Measurements from ENCODE around the gene PKD2L2. TPM values are rescaled to one million over a fixed set of nuclear protein-coding genes. Genes with fewer than 3 reads are reported as not detected.

Gene PKD2L2
- polyA plus RNA-seq, 1 donor from 2014 or later: not detected

DNA sequence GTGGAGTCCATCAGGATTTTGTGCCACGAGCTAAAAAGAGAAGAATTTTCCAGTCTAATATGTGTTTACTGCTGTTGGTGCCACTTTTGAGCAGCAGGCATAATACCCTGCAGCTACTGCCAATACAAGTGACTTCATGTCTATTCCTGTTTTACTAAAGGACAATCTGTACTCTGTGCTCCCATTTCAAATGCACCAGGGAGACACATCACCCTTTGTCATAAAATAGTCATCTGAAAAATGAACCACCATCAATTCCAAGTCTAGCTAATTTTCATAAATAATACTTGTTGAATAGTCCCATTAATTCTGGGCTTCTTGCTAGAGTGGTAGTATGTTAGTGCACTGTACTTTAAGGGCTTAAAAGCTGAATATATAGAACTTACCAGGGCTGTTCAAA is 8.9 kb upstream of the PKD2L2 start:
- Histone ChIP-seq H3F3A (ENCODE audit: insufficient read depth, low read length, poor library complexity, severe bottlenecking) (no peaks in the 10 kb centered on the region), H3K27me3 (ENCODE audit: insufficient read depth, low read depth, low read length) (no peaks in the 10 kb centered on the region), H3K36me3 (ENCODE audit: insufficient read depth, low read length) (no peaks in the 10 kb centered on the region), H3K9me3 (ENCODE audit: low read length) (no peaks in the 10 kb centered on the region), H3K9ac (ENCODE audit: low read length) (no peak overlapping the region), H3K4me2 (ENCODE audit: low read length) (no peak overlapping the region), H3K79me2 (replicated peaks; ENCODE audit: insufficient read depth, low read length) (no peaks in the 10 kb centered on the region), H3K27ac (ENCODE audit: low read length) (no peak overlapping the region), H3K4me3 (ENCODE audit: low read length) (no peak overlapping the region), H4K20me1 (ENCODE audit: insufficient read depth) (no peaks in the 10 kb centered on the region), H2AFZ (ENCODE audit: low read depth, low read length) (no peak overlapping the region), H3K9me2 (ENCODE audit: insufficient read depth, low read length) (no peaks in the 10 kb centered on the region)
- TF ChIP-seq, protein P1, sequence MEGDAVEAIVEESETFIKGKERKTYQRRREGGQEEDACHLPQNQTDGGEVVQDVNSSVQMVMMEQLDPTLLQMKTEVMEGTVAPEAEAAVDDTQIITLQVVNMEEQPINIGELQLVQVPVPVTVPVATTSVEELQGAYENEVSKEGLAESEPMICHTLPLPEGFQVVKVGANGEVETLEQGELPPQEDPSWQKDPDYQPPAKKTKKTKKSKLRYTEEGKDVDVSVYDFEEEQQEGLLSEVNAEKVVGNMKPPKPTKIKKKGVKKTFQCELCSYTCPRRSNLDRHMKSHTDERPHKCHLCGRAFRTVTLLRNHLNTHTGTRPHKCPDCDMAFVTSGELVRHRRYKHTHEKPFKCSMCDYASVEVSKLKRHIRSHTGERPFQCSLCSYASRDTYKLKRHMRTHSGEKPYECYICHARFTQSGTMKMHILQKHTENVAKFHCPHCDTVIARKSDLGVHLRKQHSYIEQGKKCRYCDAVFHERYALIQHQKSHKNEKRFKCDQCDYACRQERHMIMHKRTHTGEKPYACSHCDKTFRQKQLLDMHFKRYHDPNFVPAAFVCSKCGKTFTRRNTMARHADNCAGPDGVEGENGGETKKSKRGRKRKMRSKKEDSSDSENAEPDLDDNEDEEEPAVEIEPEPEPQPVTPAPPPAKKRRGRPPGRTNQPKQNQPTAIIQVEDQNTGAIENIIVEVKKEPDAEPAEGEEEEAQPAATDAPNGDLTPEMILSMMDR (IDR thresholded peaks at IDR 0.05; ENCODE audit: poor library complexity, severe bottlenecking): no peak
- TF ChIP-seq, protein P2, sequence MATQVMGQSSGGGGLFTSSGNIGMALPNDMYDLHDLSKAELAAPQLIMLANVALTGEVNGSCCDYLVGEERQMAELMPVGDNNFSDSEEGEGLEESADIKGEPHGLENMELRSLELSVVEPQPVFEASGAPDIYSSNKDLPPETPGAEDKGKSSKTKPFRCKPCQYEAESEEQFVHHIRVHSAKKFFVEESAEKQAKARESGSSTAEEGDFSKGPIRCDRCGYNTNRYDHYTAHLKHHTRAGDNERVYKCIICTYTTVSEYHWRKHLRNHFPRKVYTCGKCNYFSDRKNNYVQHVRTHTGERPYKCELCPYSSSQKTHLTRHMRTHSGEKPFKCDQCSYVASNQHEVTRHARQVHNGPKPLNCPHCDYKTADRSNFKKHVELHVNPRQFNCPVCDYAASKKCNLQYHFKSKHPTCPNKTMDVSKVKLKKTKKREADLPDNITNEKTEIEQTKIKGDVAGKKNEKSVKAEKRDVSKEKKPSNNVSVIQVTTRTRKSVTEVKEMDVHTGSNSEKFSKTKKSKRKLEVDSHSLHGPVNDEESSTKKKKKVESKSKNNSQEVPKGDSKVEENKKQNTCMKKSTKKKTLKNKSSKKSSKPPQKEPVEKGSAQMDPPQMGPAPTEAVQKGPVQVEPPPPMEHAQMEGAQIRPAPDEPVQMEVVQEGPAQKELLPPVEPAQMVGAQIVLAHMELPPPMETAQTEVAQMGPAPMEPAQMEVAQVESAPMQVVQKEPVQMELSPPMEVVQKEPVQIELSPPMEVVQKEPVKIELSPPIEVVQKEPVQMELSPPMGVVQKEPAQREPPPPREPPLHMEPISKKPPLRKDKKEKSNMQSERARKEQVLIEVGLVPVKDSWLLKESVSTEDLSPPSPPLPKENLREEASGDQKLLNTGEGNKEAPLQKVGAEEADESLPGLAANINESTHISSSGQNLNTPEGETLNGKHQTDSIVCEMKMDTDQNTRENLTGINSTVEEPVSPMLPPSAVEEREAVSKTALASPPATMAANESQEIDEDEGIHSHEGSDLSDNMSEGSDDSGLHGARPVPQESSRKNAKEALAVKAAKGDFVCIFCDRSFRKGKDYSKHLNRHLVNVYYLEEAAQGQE (IDR thresholded peaks at IDR 0.05; ENCODE audit: borderline replicate concordance): no peak
- no peak for TF ChIP-seq EZH2 (IDR thresholded peaks at IDR 0.05; ENCODE audit: borderline replicate concordance, insufficient read depth, low read length, poor library complexity, severe bottlenecking)
- no peak for TF ChIP-seq POLR2AphosphoS5 (IDR thresholded peaks at IDR 0.05)
- no peak for TF ChIP-seq RAD21 (conservative IDR thresholded peaks at IDR 0.05)
- TF ChIP-seq SMC3 (conservative IDR thresholded peaks at IDR 0.05; ENCODE audit: poor library complexity): no peak

- Histone ChIP-seq H4K20me1 (ENCODE audit: insufficient read depth) (no peaks in the 10 kb centered on the region), H3K9ac (ENCODE audit: low read length) (no peak overlapping the region), H2AFZ (ENCODE audit: low read depth, low read length) (no peak overlapping the region), H3F3A (ENCODE audit: insufficient read depth, low read length, poor library complexity, severe bottlenecking) (no peaks in the 10 kb centered on the region), H3K79me2 (replicated peaks; ENCODE audit: insufficient read depth, low read length) (no peaks in the 10 kb centered on the region), H3K27me3 (ENCODE audit: insufficient read depth, low read depth, low read length) (no peaks in the 10 kb centered on the region), H3K9me2 (ENCODE audit: insufficient read depth, low read length) (no peaks in the 10 kb centered on the region), H3K9me3 (ENCODE audit: low read length) (no peaks in the 10 kb centered on the region), H3K27ac (ENCODE audit: low read length) (no peak overlapping the region), H3K4me3 (ENCODE audit: low read length) (no peak overlapping the region), H3K4me2 (ENCODE audit: low read length) (no peak overlapping the region), H3K36me3 (ENCODE audit: insufficient read depth, low read length) (no peaks in the 10 kb centered on the region)
- TF ChIP-seq EP300 (conservative IDR thresholded peaks at IDR 0.05; ENCODE audit: poor library complexity, severe bottlenecking) (no peak), TAF1 (IDR thresholded peaks at IDR 0.05; ENCODE audit: low read depth) (no peak), RAD21 (conservative IDR thresholded peaks at IDR 0.05) (no peak), EZH2 (IDR thresholded peaks at IDR 0.05; ENCODE audit: borderline replicate concordance, insufficient read depth, low read length, poor library complexity, severe bottlenecking) (no peak), POLR2AphosphoS5 (IDR thresholded peaks at IDR 0.05) (no peak), MXI1 (conservative IDR thresholded peaks at IDR 0.05; ENCODE audit: poor library complexity, severe bottlenecking) (no peak), SMC3 (conservative IDR thresholded peaks at IDR 0.05; ENCODE audit: poor library complexity) (no peak)
- TF ChIP-seq, protein P2 (IDR thresholded peaks at IDR 0.05; ENCODE audit: borderline replicate concordance): no peak
- TF ChIP-seq, protein P1 (IDR thresholded peaks at IDR 0.05; ENCODE audit: poor library complexity, severe bottlenecking): no peak
These were observed 1.4 kb upstream of the PKD2L2 start for GRCh38 chr5:137887831-137888230.

Measured in neural cell (in vitro differentiated cells).